Superior temporal gyrus (tissue), 1 donor: ENCODE results near the gene RACK1.

Source experiments
- DNase-seq: peaks from one replicate; pipeline ENCODE4 v3.0.0-alpha.2; 2016; ENCODE audit errors: extremely low spot score

RACK1 gene

DNA sequence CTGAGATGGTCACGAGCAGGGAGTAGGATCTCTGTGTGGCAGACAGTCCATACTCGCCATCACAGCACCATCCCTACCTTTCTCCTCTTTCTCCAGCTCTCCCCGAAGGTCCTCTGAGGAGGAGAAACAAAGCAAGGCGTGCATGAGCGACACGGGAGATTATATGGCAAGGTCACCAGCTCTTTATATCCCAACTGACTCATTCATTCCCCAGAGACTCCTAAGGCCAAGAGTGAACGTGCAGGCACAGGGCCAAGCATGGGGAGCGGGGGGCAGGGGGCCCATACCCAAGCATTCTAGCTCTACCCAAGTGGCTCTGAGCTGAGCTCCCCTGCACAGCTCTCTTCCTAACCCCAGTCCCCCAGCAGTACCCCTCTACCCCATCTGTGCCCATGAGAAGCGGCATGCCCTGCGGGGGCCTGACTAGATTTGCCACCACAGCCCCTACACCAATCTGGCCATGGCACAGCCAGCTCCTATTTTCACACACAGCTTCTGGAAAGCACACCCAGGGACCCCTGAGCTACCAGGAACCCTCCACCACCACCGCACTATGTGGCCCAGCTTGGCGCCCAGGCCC lies 45.5 kb downstream of the RACK1 start:
- no peak for DNase-seq

DNA sequence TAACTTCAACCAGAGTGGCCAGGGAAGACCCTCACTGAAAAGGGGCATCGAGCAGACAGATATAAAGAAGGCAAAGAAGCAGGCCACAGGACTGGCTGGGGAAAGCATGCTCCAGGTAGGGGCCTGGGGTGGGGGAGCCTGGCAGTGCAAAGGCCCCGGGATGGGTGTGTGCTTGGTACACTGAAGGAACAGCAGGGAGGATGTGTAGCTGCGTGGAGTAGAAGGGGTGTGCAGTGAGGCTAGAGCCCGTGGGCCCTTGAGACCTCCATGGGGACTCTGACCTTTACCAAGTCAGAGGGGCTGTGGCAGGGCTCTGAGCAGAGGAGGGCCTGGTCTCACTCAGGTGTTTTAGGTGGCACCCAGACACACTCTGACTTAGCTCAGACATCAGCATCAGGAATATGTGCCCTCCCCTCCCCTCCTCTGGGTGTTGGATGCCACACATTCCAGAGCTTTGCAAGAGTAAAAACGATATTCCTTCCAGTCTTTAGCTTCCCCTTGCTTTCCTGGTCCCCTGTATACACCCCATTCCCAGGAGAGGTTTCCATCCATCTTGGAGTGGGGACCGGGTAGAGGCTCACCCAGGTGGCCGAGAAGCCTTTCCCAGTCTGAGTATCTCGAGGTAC lies 46.3 kb downstream of the RACK1 start:
- DNase-seq = no peak

DNA sequence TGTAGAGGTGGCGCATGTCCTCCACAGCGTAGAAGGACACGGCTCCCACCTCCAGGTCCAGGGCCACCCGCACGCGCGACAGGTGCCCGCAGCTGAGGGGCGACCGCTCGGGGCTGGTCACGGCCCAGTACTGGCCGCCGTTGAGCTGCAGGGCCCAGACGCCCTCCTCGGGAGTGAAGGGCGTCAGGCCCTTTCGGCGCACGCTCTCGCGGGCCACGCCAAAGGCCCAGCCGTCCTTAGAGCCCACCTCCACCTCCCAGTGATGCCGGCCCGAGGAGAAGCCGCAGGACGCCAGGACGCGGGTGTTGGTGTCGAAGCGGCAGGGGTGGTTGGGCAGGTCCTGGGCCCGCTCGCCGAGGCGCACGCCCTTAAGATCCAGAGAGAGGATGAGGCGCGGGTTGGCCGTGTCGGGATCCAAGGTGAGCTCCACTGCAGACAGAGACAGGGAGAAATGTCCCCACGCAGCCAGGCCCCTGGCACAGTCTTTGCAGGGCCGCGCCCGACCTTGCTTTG lies 48.4 kb downstream of the RACK1 start:
- DNase-seq = no peak

DNA sequence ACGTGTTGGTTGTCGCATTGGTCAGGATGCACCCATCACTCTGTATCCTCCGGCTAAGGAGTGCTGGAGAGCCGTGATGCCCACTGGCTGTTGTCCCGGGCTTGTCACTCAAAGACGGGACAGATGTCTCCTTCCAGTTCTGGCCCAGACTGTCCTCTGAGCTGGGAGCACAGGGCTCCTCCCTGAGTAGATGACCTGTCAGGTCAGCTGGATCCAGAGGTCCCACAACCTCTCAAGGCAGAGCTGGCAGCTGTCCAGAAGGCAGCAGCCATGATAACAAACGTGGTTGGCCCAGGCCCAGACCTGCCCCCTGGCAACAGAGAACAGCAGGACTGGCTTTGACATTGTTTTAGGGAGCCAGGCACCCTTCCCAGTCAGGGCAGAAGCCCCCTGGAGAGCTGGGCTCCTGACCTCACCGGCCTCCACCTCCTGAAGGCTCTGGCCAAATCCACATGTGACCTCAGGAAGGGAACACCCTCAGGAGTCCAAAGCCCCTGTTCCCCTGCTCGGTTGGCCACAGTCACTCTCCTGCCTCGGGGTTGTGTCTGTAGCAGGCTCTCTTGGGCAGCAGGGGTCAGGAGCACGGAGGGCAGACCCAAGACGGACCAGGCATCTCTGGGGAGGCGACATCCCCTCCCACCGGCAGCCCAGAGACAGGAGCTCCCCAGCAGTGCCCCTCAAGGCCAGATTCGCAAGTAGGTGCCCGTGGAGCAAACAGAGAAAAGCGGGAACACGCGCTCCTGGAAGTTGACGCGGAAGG lies 49.0 kb downstream of the RACK1 start:
- no peak for DNase-seq

DNA sequence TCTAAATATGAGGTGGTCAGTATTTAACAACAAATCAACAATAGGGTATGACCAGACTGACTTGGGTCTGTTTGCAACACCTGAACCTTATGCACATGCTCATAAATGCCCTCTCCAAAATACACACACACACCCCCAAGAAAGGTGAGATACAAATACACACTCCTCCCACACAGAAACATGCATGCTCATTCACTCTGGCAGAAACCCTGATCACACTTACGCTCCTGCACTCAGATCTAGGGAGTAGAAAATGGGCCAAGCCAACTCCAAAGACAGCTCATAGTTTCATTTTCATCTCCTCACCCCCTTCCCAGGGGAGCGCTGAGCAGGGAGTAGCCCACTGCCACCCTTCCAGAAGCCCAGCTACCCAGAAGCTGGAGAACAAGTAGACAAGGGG lies 50.0 kb downstream of the RACK1 start:
- no peak for DNase-seq

DNA sequence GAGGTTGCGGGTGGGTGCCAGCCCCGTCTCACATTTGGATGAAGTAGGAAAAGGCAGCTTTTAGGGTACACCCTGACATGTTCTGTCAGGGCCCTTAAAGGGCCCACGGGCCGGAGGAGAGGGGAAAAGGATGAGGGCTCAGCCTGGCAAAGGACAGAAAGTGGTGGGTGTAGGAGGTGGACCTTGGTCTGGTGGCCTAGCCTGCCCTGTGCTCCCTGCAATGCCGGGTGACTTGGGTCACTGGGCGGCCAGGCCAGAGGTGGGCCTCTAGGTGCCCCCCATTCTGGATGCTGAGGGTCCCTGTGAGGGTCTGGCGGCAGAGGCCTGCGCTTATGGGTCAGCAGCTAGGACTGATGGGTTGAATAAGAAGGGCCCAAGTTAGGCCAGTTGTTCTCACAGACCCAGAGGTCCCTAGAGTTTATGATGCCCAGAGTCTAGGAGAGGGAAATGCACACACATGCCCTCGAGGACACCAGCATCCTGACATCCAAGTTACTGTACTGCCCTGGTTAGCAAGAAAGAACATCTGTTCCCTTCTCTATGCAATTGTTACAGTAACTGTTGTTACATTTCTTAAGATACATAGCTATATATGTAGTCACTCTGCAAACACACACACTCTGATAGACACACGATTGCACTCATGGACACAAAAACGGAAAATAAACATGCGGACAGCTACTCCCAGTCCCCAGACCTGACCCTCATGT lies 51.2 kb downstream of the RACK1 start:
- no peak for DNase-seq

DNA sequence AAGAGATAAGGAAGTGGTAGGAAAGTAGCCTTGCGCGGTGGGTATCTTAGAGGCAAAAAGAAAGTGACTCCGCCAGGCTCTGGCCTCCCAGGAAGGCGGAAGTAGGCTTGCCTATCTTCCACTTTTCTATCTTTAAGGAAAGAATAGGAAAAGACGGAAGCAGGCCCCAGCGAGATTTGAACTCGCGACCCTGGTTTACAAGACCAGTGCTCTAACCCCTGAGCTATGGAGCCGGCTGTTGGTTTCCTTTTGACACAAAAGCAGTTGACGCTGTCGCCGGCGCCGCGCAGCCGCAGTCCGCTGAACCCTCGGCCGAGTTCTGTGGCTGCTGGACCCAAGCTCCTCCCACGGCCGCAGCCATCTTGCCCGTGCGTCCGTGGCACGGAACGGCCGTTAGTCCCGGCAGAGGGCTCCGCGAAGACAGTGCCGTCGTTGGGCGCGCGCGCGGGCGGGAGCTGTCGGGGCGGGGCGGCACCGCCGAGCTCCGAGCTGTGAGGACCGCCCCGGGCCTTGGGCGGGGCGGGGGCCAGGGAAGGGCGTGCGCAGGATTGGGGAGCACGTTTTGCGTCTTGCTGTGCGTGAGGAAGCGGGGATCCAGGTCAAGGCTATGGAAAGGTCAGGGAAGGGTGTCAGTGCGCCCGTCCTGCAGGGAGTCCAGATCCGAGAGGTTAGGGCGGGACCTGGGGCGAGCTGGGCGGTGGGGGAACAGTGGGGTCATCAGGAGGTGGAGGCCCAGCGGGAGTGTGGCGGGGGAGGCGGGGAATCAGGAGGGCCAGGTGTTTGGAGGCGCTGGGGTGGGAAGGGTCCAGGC lies 52.0 kb downstream of the RACK1 start:
- DNase-seq = peak; percentile 97

DNA sequence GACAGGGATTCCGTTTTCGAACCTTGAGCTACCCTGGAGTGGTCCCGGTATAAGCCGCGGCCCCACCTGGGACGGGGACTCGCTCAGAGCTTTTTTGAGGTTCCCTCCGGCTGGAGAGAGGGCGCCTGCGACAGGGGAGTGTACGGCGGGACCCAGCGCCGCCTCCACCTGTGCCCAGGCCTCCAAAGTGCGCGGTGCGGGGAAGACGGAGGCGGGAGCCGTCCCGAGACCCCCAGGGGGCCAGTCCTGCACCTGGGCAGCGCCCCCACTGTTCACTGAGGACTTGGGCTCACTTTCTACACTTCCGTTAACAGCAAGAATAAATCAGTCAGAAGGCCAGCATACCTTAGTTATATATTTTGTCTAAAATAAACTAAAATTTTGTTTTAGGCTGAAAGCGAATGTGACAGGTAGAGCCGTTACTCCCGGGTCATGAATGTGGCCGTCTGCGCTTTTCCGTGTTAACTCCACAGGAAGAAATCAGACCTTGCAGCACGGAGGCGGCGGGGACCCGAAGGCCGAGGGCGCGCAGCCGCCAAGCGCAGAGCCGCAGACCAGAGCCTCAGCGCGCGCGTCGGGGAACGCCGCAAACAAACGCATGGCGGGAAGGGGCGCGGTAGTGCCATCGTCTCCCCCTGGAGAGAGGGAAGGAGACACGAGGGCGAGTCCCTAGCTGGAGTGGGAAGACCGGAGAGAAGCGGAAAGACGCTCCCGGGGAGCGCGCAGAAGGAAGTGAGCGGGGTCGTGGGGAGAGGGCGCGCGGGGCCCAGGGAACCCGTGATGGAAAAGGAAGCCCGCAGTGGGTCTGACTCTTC lies 52.8 kb downstream of the RACK1 start:
- DNase-seq = peak; percentile 48

DNA sequence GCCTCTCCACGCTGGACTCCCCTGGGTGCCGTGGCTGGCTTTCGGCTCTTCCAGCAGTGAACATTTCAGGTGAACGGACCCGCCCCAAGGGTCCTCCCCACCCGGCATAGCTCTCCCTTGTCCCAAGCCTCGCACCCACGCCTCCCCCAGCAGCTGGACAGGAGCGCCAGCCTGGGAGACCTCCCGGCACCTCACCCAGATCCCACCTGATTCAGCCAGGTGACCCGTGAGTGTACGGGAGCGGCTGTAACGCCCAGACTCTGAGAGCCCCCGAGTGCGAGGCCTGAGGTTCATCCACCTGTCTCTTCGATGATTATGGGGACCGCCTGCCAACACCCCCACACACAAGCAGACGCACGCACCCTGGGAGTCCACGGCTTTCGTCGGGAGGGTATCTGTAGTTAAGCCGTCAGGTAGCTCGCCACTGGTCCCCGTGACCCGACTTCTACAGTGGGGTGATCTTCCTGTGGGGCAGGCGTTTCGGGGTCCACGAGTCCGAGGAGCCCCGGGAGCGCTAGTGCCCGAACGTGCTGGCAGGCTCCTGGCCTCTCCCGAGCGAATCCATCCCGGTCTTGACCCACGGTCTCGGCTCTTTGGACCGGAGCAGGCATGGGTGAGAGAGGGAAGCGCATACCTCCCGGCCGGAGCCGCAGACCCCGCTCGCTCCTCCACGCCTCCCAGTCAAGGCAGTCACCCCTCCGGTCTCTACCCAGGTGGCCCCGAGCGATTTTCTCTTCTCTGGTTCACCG lies 53.6 kb downstream of the RACK1 start:
- peak; percentile 17 for DNase-seq

DNA sequence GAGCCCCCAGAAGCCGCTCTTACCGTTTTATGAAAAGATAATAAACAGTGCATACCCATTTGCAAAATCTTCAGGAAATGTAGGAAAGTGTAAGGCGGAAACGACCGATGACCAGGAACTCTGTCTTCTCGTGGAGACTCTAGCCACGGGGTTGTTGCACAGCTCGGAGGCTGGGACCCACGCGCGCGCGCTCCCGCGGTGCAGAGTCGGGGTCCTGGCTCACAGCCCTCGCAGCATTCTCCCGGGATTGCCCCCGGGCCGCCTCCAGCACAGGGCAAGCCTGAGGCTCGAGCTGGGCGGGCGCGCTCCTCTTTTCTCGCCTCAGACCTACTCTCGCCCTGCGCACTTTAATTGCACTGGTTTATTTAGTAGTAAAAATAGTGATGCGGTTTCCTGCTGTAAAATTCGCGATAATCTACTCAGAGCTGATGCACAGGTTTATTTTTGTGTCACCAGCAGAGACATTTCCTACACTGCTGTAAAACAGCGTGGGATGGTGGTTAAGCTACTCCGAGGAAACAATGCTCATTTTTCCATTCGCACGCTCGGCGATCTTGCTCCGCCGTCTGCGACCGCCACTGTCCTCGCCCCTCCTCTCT lies 54.2 kb downstream of the RACK1 start:
- peak; percentile 42 for DNase-seq

DNA sequence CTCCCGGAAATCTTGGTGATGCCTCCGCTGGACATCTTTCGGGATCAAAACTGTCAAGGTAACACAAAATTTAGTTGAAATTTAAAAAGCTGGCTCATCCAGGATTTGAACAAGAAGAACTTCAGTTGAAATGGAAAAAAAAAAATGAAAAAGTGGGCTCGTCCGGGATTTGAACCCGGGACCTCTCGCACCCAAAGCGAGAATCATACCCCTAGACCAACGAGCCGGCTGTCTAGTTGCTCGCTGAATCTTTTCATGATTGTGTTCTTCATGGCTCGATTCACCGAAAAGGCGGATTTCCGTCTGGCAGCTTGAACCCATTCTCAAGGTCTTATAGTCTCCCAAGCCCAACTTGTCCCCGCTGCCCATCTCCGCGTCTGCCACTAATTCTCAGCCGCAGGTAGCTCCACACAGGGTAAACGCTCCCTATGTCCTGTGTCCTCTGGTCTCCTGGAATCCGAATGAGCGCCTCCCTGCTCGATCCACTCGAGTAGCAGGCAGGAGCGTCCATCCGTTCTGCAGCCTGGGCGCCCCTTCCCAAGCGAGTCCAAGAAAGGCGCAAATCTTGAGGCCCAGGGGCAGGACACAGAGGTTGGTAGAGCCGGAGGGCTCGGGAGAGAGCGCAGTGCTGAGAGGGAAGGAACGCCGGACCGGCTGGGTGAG lies 54.9 kb downstream of the RACK1 start:
- peak; percentile 96 for DNase-seq

DNA sequence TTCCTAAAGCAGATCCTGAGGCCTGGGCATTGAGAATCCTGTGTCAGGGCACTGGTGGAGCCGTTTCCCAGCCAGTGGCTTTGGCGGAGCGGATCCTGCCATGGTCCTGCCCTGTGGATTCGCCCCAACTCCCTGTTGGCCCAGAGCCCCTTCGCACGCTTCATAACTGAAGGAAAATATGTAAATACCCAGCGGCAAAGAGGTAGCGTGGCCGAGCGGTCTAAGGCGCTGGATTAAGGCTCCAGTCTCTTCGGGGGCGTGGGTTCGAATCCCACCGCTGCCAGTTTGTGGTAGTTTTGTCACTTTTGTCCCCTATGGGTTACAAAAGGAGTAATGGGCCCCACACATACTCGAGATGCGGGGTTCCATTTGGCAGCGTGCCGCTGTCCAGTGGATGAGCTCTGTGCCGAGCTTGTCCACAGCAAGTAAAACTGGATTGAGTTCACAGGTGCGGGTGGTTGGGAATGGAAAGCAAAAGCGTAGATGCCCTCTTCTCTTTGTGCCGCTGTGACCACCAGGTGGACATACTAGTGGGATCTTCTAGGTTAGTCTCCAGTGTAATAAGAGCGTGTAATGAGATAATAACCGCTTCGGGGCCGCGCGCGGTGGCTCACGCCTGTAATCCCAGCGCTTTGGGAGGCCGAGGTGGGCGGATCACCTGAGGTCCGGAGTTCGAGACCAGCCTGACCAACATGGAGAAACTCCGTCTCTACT lies 56.0 kb downstream of the RACK1 start:
- DNase-seq = peak; percentile 80

DNA sequence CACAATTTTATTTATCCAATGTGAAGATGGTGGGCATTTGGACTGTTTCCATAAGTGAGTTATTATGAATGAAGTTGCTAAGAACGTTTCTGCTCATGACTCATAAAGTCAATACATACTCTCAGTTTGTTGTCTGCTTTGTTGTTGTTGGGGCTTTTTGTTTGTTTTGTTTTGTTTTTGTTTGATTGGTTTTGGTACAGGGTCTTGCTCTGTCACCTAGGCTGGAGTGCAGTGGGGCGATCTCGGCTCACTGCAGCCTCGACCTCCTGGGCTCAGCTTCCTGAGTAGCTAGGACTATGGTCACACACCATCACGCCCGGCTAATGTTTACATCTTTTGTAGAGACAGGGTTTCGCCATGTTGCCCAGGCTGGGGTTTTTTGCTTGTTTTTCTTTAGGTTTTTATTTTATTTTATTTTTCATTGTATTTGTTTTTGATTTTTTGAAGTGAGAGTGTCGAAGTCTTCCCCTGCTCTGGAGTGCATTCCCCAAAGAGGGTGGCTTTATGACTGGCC lies 56.7 kb downstream of the RACK1 start:
- no peak for DNase-seq
